HG03135 (cell line): ENCODE data around the gene VSIG8.
"Not testable (repeated sequence)": the region's sequence is repeated elsewhere in the genome, so short reads cannot be mapped to it uniquely, and the experiment has no call there.

ENCODE experiments used
- ATAC-seq: cut with Tn5 transposase; IDR thresholded peaks from one replicate; pipeline ENCODE4 v1.9.1; 2021; ENCODE audit warnings: mild to moderate bottlenecking, moderate library complexity; ENCODE audit not compliant: unreplicated experiment

The VSIG8 gene

GRCh38 chr1:159862557-159862956 lies at the start of gene VSIG8:
Gene VSIG8, minus strand, starts transcription at chr1:159862657. Its CDS starts 136 bp downstream, at chr1:159862521.
- no peak for ATAC-seq

DNA sequence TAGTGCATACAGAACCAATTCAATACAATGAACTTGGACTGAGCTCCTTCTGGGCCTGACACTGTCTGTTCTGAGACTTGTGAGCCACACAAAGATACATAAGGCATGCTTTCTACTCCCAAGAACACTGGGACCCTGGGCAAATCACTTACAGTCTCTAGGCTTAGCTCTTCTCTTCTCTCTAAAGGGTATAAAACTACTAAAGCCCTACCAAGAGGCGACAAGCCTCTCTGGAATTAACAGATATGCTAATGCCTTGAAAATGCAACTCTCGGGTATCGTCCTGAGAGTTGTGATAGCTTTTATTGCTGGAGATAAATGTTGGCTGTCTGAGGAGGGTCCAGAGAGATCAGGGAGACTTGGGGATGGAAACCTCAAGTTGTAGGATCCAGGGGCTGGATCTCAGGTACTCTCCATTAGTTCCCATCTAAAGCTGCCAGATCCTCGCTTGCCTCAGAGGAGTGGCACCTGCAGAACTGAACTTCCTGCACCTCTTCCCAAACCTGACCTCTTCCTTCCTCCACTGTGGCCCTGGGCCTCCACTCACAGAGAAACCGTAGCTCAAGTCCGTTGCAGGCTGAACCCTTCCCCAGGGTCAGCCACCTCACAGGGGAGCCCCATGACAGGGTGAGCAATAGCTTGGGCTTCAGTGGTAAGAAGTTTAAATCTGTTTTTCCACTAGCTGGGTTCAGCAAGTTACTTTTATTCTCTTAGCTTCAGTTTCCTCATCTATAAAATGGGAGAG lies 49.0 kb upstream of the VSIG8 start:
- ATAC-seq: no peak

DNA sequence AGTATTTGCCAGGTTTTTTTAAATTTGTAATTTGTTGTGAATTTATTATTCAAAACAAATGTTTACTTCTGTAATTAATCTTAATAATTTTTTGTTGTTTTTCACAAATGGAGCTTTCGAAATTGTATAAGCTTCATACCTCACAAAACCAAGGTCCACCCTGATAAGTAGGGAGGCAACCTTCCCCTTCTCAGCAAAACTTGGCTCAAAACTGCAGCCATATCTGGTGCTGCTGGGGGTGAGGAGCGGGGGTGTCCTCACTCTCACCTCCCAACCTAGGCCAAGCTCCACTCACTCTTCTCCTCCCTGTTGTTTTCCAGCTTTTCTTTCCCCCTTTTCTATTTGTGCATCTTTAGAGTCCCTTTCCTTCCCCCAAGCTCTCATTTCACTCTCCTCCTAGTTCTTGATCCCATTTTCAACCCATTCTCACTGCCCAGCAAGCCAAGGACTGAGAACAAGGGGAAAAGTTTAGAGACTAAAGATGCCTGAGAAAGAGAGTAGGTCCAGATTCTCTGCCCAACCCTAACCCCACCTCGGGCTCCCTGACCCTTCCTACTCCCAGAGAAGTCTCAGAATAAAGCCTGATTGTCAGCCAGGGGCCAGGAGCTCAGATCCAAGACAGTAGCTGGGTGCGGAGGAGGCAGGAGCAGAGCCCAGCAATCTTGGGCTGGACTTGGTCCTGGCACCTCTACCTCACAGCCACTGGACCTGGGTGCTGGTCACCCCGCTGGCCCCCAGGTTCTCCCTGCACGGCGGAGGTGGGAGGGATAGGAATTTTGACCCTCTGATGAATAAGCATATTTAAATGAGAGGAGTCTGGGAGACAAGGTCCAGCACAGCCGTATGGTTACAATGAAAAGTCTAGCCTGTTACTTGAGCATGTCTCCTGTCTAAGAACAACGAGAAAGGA lies 45.8 kb upstream of the VSIG8 start:
- no peak for ATAC-seq

GRCh38 chr1:159906960-159907359 lies 44.5 kb upstream of the VSIG8 start:
- no peak for ATAC-seq

- ATAC-seq: not testable (repeated sequence)
Observed at GRCh38 chr1:159904036-159904435, 41.6 kb upstream of the VSIG8 start.

DNA sequence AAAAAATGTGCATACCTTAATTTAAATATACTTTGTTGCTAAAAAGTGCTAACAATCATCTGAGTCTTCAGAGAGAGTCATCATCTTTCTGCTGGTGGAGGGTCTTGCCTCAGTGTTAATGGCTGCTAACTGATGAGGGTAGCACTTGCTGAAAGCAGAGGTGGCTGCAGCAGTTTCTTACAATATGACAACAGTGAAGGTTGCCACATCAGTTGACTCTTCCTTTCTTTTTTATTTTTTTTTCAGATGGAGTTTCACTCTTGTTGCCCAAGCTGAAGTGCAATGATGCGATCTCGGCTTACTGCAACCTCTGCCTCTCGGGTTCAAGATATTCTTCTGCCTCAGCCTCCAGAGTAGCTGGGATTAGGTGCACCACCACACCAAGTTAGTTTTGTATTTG lies 40.1 kb upstream of the VSIG8 start:
- ATAC-seq: no peak

DNA sequence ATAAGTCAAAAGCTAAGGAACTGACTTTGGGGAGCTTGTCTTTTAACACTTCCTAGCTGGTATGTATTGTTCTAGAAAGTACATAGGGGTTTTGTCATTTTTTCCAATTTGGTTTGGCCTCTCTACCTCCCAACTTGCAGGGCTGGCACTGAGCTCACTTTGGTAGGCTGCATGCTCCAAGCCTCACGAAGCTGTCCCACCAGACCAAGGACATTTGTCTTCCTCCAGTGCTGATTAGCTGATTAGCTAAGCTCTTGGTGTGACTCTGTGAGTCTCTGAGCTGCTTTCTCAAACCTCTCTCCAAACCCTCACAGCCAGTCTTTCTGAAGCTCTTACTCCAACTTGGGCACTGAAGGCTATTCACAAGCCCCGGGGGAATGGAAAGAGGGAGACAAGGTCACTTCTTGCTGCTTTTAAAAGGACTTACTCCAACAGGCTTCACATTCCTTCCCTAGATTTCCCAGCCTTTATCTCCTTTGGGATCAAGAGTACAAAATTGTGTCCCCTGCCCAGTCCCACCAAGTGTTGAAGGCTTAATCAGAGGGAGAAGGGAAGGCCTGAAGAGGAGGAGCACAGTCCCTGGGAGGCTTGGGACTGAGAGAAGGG lies 38.4 kb upstream of the VSIG8 start:
- no peak for ATAC-seq

GRCh38 chr1:159900086-159900680 lies 37.7 kb upstream of the VSIG8 start, which contains the start of gene CFAP45:
Gene CFAP45, minus strand, starts transcription at chr1:159900165. Its CDS starts 67 bp downstream, at chr1:159900098.
- no peak for ATAC-seq

- not testable (repeated sequence) for ATAC-seq
Observed at GRCh38 chr1:159899634-159900033, 37.2 kb upstream of the VSIG8 start.

DNA sequence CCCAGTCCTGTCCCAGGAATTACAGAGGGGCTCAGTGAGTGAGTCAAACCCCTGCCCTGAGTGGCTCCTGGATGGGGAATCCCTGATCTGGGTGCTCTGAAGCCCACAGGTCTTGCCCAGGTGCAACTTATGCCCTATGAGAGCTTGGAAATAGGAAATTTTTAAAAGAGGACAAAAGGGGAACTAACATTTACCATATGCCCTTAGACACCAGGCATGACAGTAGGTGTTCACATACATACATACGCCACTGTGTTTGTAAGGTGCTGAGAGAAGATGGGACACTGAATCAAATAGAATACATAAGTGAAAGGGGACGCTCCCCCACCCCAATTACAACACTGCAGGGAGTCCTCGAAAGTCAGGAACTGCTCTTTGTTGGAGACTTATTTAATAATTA lies 36.1 kb upstream of the VSIG8 start:
- no peak for ATAC-seq

DNA sequence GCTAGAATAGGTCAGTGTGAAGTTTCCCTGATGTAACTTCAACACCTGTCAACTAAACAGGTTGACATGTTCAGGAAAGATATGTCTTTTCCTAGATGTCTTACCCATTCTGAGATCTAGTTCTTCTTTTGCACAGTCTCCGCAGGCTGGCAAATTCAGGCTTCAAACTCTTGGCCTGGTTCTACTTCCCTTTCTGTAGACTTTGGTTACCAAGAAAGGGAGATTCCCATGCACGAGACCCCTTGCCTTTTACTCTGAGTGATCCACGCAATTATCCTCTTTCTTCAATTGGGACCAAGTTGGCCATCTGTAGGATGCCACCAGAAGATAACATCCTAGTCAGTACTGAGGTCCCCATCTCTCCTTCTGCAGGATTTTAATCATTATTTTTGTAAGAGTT lies 35.5 kb upstream of the VSIG8 start:
- ATAC-seq: no peak

- ATAC-seq: no peak
Observed at GRCh38 chr1:159896546-159896930, 34.1 kb upstream of the VSIG8 start.

DNA sequence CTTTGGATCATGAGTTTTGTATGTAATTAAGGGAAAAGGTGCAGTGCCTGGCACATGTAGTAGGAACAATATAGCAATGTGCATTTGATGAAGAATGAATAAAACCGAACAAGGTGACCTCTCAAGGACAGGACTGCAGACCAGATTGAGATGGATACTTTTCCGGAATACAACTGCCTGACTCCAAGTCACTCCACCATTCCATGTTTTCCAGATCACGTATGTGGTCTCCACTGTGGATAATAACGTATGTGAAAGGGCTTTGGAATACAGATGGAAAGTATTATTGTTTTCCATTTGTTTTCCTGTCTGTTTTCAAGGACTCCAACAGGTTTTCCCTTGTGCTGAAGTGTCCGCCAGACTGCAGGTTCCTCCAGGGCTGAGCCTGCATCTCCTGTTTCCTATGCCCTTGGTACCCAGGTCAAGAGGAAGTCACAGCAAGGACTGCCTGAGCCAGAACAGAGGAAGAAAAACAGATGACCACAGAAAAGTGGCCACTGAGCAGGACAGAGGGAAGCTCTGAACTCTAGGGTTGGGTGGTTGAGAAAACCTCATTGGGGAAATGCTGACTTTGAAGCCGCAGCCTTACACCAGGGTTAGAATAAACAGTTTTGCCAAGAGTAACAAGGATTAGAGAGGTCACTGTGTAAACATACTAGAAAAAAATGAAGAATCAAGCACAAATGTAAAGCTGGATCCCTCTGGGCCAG lies 33.5 kb upstream of the VSIG8 start:
- ATAC-seq: no peak

- no peak for ATAC-seq
Observed at GRCh38 chr1:159895286-159895685, 32.8 kb upstream of the VSIG8 start.

- ATAC-seq: no peak
Observed at GRCh38 chr1:159892944-159893343, 30.5 kb upstream of the VSIG8 start.

- peak; percentile 44 for ATAC-seq
Observed at GRCh38 chr1:159891275-159892157, 29.1 kb upstream of the VSIG8 start.

GRCh38 chr1:159890390-159890789 lies 27.9 kb upstream of the VSIG8 start:
- ATAC-seq: no peak

DNA sequence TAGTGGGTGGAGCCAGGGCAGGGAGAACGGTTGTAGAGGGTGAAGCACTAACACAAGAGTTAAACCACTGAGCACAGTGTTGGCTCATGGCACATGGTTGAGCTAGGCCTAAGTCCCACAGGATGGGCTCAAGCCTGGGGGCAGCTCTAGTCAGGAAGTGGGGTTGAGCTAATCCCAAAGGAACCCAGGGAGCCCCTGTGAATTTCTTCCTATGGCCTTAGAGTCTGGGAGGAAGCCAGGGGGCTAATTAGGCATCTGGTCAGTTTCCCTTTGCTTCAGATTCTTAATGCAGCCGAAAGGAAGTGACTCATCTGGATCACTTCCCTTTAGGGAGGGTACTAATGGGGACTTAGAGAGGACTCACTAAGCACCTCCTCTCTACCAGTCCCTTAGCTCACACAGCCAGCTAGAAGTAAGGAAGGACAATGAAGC lies 27.4 kb upstream of the VSIG8 start:
- peak; percentile 93 for ATAC-seq

- no peak for ATAC-seq
Observed at GRCh38 chr1:159889202-159889601, 26.7 kb upstream of the VSIG8 start.
